Activated naive CD4-positive, alpha-beta T cell treated with anti-CD3 and anti-CD28 coated beads for 36 hours (primary cell): ENCODE data around the gene STAT1. TPM values are rescaled to one million over a fixed set of nuclear protein-coding genes. Genes with fewer than 3 reads are reported as not detected.
"Not testable (repeated sequence)": the region's sequence is repeated elsewhere in the genome, so short reads cannot be mapped to it uniquely, and the experiment has no call there.

Source experiments
- CTCF ChIA-PET: fragments of 350-600 bp; sonication (Branson Sonifier 250); formaldehyde crosslinking; loops from one replicate; lab custom pipeline; 2021; ENCODE audit warnings: antibody characterized with exemption; lab: Charles Lee
- DNase-seq: peaks from one replicate; pipeline ENCODE4 v3.0.0-alpha.2; 2020
- H3K27ac Mint-ChIP-seq: one replicate; pipeline ENCODE4 v1.8.0; 2021; ENCODE audit warnings: mild to moderate bottlenecking, mixed read lengths
- H3K27me3 Mint-ChIP-seq: one replicate; pipeline ENCODE4 v1.8.0; 2021; ENCODE audit warnings: low read depth, mixed read lengths
- H3K36me3 Mint-ChIP-seq: one replicate; pipeline ENCODE4 v1.8.0; 2021; ENCODE audit warnings: low read depth, mixed read lengths
- H3K4me1 Mint-ChIP-seq: one replicate; pipeline ENCODE4 v1.8.0; 2021; ENCODE audit warnings: low read depth, mixed read lengths
- H3K4me3 Mint-ChIP-seq: one replicate; pipeline ENCODE4 v1.8.0; 2021; ENCODE audit warnings: mild to moderate bottlenecking, moderate library complexity, mixed read lengths
- H3K9me3 Mint-ChIP-seq: one replicate; pipeline ENCODE4 v1.8.0; 2021; ENCODE audit warnings: mixed read lengths
- intact Hi-C: fragments of 100-400 bp; cut with micrococcal nuclease; formaldehyde crosslinking; loops from one replicate; pipeline ENCODE4 v1.15.1; 2023
- total RNA-seq, 2 experiments: library from RNA; stranded (reverse); gene quantifications; one replicate each; pipeline ENCODE4 v1.2.3, GENCODE V29; 2021

The STAT1 gene
- total RNA-seq, 2 experiments from 2014 or later, result 376 to 402 TPM

DNA sequence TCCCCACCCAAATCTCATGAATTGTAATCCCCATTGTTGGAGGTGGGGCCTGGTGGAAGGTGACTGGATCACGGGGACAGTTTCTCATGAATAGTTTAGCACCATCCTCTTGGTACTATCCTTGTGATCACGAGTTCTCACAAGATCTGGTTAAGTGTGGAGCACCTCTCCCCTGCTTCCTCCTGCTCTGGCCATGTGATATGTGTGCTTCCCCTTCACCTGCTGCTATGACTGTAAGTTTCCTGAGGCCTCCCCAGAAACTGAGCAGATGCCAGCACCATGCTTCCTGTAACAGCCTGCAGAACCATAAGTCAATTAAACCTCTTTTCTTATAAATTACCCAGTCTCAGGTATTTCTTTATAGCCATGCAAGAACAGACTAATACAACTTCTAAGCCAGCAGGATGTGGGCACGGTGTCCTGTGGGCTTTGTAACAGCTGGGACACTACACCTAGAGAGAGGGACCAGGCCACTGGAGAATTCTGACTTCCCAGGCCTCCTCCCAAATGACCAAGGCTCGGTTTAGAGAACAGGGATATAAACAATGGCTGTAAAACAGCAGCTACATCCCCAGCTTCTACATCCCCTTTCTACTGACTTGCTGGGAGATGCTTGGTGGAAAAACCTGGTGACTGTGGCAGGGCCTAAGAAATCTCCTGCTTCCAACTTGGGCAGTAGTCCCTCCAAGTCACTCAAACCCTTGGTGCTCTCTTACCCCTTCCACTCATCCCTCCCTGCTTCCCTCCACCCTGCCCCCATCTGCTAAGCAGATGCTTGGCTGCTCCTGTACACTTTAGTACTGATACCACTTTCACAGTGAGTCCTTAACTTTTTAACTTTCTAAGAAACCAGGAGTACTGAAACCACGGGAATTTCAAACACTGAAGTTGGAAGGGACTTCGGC lies 10.3 kb downstream of the STAT1 start:
- Mint-ChIP-seq H3K4me1 (peaks cover 76% of the 10 kb centered on the region), H3K36me3 (peaks cover 94% of the 10 kb centered on the region), H3K27me3 (no peaks in the 10 kb centered on the region), H3K4me3 (no peak overlapping the region), H3K9me3 (peaks cover 21% of the 10 kb centered on the region), H3K27ac (peak overlapping the region; percentile 80)
- intact Hi-C loops, result loop anchor here (1.0 to 5.0 kb wide), 2 partner anchors 10 to 36 kb away; no protein-coding TSS in a partner anchor
- CTCF ChIA-PET, result interaction anchor here (0.6 kb wide), 1 partner anchor 34 kb away, joined by 3 read pairs; no protein-coding TSS in a partner anchor
- peak; percentile 49 for DNase-seq

DNA sequence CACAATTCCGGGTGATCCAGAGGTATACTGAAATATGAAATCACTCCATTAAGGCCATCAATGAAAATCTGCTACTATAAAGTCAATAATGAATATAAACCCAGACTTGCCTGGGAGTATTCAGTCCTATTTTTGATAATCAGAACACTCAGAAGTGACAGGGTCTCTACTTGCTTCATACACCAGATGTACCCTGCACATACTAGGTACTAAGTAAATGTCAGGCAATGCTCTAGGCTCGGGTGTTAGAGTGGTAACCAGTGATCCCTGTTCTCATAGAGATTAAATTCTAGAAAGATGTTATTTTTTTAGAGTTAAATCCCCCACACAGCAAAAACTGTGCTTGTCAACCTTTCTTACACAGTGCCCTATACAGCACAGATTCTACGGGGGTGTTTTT lies 12.3 kb downstream of the STAT1 start:
- intact Hi-C loops, result loop anchor here (2.0 to 5.0 kb wide), 2 partner anchors 34 to 79 kb away; no protein-coding TSS in a partner anchor
- peaks cover 73% of the 10 kb centered on the region for H3K4me1 Mint-ChIP-seq

DNA sequence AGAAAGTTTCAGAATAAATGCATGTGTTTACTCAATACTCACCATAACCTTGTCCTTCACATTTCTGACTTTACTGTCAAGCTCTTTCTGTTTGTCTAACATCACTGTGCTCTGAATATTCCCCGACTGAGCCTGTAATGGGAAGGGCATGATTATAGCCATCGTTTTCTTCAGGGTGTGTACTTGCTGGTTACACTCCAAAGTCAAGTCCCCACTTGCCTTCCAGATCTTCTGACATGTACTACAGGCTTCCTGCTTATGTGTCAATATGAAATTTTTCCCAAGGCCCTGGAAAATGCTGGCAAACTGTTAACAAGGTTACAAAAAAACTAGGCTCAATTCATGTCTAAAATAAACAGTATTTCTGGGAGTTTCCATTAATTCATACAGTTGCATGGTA lies 12.9 kb downstream of the STAT1 start:
- Mint-ChIP-seq H3K36me3 (peaks cover 92% of the 10 kb centered on the region), H3K4me3 (no peak overlapping the region), H3K9me3 (peaks cover 30% of the 10 kb centered on the region), H3K4me1 (peaks cover 74% of the 10 kb centered on the region), H3K27ac (peak overlapping the region; percentile 76), H3K27me3 (no peaks in the 10 kb centered on the region)
- CTCF ChIA-PET, result interaction anchor here (0.5 to 1.6 kb wide), 2 partner anchors 12 to 116 kb away, joined by 4 read pairs; no protein-coding TSS in a partner anchor
- intact Hi-C loops, result loop anchor here (2.0 to 5.0 kb wide), 2 partner anchors 34 to 78 kb away; no protein-coding TSS in a partner anchor
- DNase-seq, result no peak

More for the DNA sequence above, 12.3 kb downstream of the STAT1 start:
- peak overlapping the region; percentile 76 for H3K27ac Mint-ChIP-seq
- no peak overlapping the region for H3K4me3 Mint-ChIP-seq
- no peaks in the 10 kb centered on the region for H3K27me3 Mint-ChIP-seq
- peaks cover 28% of the 10 kb centered on the region for H3K9me3 Mint-ChIP-seq
- no peak for DNase-seq
- CTCF ChIA-PET, result no interaction called here
- H3K36me3 Mint-ChIP-seq, result peaks cover 92% of the 10 kb centered on the region

DNA sequence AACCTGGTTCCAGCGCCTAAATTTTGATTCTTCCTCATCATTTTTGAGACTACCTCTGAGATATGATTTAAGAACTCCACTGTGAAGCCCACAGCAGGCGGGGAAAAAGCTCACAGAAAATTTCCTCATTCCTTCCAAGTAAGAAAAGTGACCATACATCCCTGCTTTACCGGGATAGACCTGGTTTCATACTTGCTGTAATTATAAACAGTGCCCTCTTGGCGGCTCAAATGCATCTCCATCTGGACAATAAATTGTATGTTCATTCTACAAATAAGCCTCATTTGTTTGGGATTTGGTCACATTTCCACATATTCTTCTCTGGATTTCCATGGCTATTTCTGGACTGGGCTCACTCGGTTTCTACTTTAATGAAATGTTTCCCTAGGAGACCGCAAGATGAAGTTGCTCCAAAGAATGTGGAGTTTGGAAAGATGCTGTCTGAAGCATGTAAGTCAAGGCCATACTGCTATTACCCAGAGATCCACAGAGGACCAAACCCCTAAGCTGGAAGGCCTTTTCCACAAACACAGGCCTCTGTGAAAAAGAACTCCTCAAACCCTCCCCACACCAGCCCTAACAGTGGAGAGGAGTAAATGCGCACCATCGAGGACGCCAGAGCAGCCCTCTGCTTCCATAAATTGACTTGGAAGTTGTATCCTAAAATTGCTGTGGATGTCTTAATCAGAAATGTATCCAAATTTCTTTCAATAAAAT lies 13.9 kb downstream of the STAT1 start:
- peaks cover 92% of the 10 kb centered on the region for H3K36me3 Mint-ChIP-seq

DNA sequence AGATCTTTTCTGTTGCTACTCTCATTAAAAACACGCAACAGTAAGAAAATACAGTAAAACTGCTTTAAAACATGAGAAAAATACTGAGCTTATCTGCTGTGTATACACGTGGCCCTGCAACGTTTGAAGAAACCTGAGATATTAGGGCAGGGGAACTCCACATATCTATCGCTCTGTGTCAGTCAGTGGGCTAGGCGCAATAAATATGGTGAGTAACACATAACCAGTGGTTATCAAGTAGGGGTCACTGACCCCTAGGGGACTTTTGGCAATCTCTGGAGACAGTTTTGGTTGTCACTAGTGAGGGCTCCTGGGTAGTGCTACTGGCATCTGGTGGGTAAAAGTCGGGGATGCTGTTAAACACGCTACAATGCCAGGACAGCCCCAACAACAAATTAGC lies 14.9 kb downstream of the STAT1 start:
- H3K4me3 Mint-ChIP-seq, result no peak overlapping the region

More for the DNA sequence above, 13.9 kb downstream of the STAT1 start:
- no peak for DNase-seq
- intact Hi-C loops, result loop anchor here (2.0 to 5.0 kb wide), 3 partner anchors 32 to 77 kb away; no protein-coding TSS in a partner anchor
- CTCF ChIA-PET, result interaction anchor here (0.6 to 1.6 kb wide), 2 partner anchors 12 to 332 kb away, joined by 3 to 4 read pairs; no protein-coding TSS in a partner anchor
- H3K27ac Mint-ChIP-seq, result peak overlapping the region; percentile 37
- H3K4me3 Mint-ChIP-seq, result no peak overlapping the region
- H3K9me3 Mint-ChIP-seq, result peaks cover 39% of the 10 kb centered on the region
- H3K27me3 Mint-ChIP-seq, result no peaks in the 10 kb centered on the region
- peaks cover 82% of the 10 kb centered on the region for H3K4me1 Mint-ChIP-seq

DNA sequence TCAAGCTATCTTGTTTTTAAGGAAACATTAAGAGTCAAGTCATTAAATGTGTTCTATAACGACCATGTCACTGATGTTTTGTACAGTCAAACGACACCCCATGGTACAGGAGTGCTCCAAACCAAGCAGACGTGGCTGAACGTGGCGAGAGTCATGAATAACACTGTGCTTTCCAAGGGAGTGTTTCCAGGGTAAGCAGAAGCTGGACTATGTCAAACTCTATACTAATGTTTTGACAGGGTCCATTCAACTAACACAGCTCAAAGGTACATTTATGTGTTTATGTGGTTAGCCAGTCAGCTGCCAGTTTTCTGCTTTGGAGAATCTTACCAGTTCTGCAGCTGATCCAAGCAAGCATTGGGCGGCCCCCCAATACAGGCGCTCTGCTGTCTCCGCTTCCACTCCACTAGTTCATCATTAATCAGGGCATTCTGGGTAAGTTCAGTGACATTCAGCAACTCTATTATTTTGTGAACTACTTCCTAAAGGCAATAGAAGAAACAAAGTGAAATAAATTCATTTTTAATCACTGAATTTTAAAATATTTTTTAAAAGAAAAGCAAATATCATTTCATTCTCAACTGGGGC lies 16.4 kb downstream of the STAT1 start:
- intact Hi-C loops, result loop anchor here (5.0 kb wide), 1 partner anchor 35 kb away; no protein-coding TSS in a partner anchor
- Mint-ChIP-seq H3K36me3 (peaks cover 89% of the 10 kb centered on the region), H3K4me3 (no peak overlapping the region), H3K27ac (peak overlapping the region; percentile 81), H3K27me3 (no peaks in the 10 kb centered on the region), H3K9me3 (peaks cover 23% of the 10 kb centered on the region), H3K4me1 (peaks cover 73% of the 10 kb centered on the region)
- no peak for DNase-seq
- CTCF ChIA-PET, result interaction anchor here (2.0 to 2.1 kb wide), 2 partner anchors 13 to 30 kb away, joined by 5 to 7 read pairs; no protein-coding TSS in a partner anchor

More for the DNA sequence above, 14.9 kb downstream of the STAT1 start:
- DNase-seq, result no peak
- H3K9me3 Mint-ChIP-seq, result peaks cover 31% of the 10 kb centered on the region
- H3K4me1 Mint-ChIP-seq, result peaks cover 79% of the 10 kb centered on the region
- intact Hi-C loops, result loop anchor here (5.0 kb wide), 1 partner anchor 33 kb away; no protein-coding TSS in a partner anchor
- no peaks in the 10 kb centered on the region for H3K27me3 Mint-ChIP-seq
- peaks cover 91% of the 10 kb centered on the region for H3K36me3 Mint-ChIP-seq
- H3K27ac Mint-ChIP-seq, result no peak overlapping the region
- CTCF ChIA-PET, result no interaction called here

DNA sequence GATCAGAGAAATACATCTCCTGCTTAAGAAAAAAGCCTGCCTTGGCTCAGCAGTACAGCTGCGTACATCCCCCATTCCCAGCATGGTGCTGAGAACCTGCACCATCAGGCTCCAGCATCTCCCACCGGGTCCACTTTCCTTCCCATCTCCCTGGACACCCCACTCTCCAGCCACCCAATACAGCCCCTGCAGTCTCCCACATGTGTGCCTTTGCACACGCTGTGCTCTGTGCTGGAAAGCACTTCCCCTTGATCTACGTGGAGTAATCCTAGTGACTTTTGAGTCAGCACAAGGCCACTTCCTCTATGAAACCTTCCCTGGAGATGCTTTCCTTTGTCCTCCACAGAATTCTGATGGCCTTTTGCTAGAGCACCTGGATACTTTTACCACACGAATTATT lies 17.0 kb downstream of the STAT1 start:
- H3K27ac Mint-ChIP-seq, result peak overlapping the region; percentile 81
- peaks cover 69% of the 10 kb centered on the region for H3K4me1 Mint-ChIP-seq
- intact Hi-C loops, result loop anchor here (5.0 kb wide), 1 partner anchor 35 kb away; no protein-coding TSS in a partner anchor
- no peak overlapping the region for H3K4me3 Mint-ChIP-seq
- peaks cover 90% of the 10 kb centered on the region for H3K36me3 Mint-ChIP-seq
- no peaks in the 10 kb centered on the region for H3K27me3 Mint-ChIP-seq
- CTCF ChIA-PET, result interaction anchor here (0.8 to 2.1 kb wide), 3 partner anchors 12 to 29 kb away, joined by 3 to 7 read pairs (median 5); no protein-coding TSS in a partner anchor
- no peak for DNase-seq
- H3K9me3 Mint-ChIP-seq, result peaks cover 23% of the 10 kb centered on the region

DNA sequence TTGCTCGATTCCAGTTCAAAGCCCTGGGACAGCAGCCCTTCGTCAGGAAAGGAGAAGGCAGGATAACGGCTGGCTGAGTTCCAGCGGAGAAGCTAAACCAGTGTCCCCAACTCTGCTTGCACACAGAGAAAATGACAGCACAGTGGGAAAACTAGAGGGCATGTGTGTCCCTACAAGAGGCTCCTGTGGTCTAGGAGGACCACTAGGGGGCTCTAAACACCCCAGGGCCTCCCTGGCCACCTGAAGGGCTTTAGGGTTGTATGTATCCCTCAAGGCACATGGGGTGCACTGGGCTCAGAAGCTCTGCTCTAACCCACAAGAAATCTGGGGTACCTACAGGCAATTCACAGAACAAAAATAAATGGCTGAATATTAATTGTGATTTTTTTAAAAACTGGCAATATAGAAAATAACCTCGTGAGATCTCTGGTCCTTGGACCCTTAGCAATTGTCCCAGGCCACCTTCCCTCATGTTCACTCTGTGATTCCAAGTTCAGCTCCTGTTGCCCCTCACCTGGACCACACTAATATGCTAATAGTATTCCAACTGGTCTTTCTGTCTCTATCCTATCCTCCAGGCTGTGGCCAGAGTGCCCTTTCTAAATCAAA lies 17.5 kb downstream of the STAT1 start:
- Mint-ChIP-seq H3K36me3 (peaks cover 88% of the 10 kb centered on the region), H3K27ac (peak overlapping the region; percentile 81), H3K27me3 (no peaks in the 10 kb centered on the region), H3K4me1 (peaks cover 65% of the 10 kb centered on the region), H3K4me3 (no peak overlapping the region), H3K9me3 (peaks cover 23% of the 10 kb centered on the region)
- no peak for DNase-seq
- intact Hi-C loops, result loop anchor here (5.0 kb wide), 1 partner anchor 36 kb away; no protein-coding TSS in a partner anchor
- CTCF ChIA-PET, result interaction anchor here (0.5 to 2.1 kb wide), 4 partner anchors 12 to 35 kb away, joined by 3 to 7 read pairs (median 4); no protein-coding TSS in a partner anchor

DNA sequence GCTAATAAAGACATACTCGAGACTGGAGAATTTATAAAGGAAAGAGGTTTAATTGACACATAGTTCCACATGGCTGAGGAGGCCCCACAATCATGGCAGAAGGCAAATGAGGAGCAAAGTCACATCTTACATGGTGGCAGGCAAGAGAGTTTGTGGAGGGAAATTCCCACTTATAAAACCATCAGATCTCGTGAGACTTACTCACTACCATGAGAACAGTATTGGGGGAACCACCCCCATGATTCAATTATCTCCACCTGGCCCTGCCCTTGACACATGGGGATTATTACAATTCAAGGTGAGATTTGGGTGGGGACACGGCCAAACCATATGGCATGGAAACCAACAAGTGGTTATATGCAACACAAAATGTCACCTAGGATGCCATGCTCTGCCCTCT lies 18.7 kb downstream of the STAT1 start:
- intact Hi-C loops, result loop anchor here (2.0 to 5.0 kb wide), 2 partner anchors 19 to 37 kb away; no protein-coding TSS in a partner anchor
- peak overlapping the region; percentile 52 for H3K27ac Mint-ChIP-seq
- peak; percentile 27 for DNase-seq
- H3K4me3 Mint-ChIP-seq, H3K27me3 Mint-ChIP-seq, CTCF ChIA-PET: not testable (repeated sequence)
- H3K36me3 Mint-ChIP-seq, result peaks cover 87% of the 10 kb centered on the region
- H3K4me1 Mint-ChIP-seq, result peaks cover 60% of the 10 kb centered on the region
- peaks cover 23% of the 10 kb centered on the region for H3K9me3 Mint-ChIP-seq

DNA sequence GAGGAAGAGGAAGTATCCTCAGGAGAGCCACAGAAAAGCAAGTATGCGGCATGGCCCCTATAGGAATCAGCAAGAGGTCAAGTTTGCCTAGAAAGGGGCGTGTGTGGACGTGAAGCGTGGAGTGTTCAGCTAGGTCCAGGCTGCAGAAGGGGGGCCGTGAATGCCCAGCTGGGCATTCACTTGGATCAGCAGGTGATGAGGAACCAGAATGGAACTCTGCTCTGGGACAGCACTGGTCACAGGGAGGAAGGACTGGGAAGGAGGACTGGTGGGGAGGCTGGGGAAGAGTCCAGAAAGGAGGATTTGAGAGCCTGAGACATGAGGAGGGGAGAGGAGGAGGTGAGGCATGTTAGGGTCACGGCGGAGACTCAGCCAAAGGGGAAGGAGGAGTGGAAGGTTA lies 19.8 kb downstream of the STAT1 start:
- H3K27ac Mint-ChIP-seq, result peak overlapping the region; percentile 77
- H3K27me3 Mint-ChIP-seq, result no peaks in the 10 kb centered on the region
- H3K9me3 Mint-ChIP-seq, result peaks cover 23% of the 10 kb centered on the region
- intact Hi-C loops, result loop anchor here (2.0 kb wide), 1 partner anchor 17 kb away; no protein-coding TSS in a partner anchor
- peaks cover 54% of the 10 kb centered on the region for H3K4me1 Mint-ChIP-seq
- DNase-seq, result no peak
- no peak overlapping the region for H3K4me3 Mint-ChIP-seq
- H3K36me3 Mint-ChIP-seq, result peaks cover 86% of the 10 kb centered on the region
- CTCF ChIA-PET, result no interaction called here

DNA sequence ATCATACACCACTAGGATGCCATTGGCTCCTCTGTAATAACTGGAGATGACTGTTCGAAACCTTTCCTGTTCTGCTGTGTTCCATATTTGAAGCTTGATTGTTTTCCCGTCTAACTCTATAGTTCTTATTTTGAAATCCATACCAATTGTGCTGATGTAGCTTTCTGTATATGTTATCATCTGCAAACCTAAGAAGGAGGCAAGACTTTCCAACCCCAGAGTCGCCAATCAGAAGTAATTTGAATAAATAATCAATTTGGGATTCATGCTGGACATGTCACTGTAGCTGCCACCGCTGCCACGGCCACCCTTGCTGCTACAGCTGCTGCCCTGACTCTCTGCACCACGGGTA lies 20.7 kb downstream of the STAT1 start:
- intact Hi-C loops, result no loop called here
- no peaks in the 10 kb centered on the region for H3K27me3 Mint-ChIP-seq
- peaks cover 23% of the 10 kb centered on the region for H3K9me3 Mint-ChIP-seq
- H3K4me1 Mint-ChIP-seq, result peaks cover 52% of the 10 kb centered on the region
- CTCF ChIA-PET, result interaction anchor here (0.6 kb wide), 1 partner anchor 649 kb away, joined by 3 read pairs; no protein-coding TSS in a partner anchor
- no peak overlapping the region for H3K4me3 Mint-ChIP-seq
- H3K36me3 Mint-ChIP-seq, result peaks cover 89% of the 10 kb centered on the region
- no peak for DNase-seq
- no peak overlapping the region for H3K27ac Mint-ChIP-seq
